Endothelial cell of umbilical vein (primary cell): ENCODE data around the gene SAAL1. TPM values are rescaled to one million over a fixed set of nuclear protein-coding genes. Genes with fewer than 3 reads are reported as not detected.

ENCODE experiments used
- BruUV-seq: library from RNA; stranded (reverse); fragments of 400-500 nt; replicated peaks from 2 replicates; lab custom pipeline; 2021; lab: Mats Ljungman, UMichigan
- CTCF ChIA-PET: fragments of 300-600, 350-600 bp; sonication (Branson Sonifier 250); formaldehyde crosslinking; loops from one replicate; lab custom pipeline; 2021; ENCODE audit warnings: antibody characterized with exemption, inconsistent platforms; lab: Charles Lee
- POLR2A ChIA-PET: fragments of 300-600, 350-600 bp; sonication (Branson Sonifier 250); formaldehyde crosslinking; loops from one replicate; lab custom pipeline; 2021; ENCODE audit warnings: antibody characterized with exemption, inconsistent platforms; lab: Charles Lee
- DNase-seq: peaks from one replicate; pipeline ENCODE4 v3.0.0-alpha.2; 2011; ENCODE audit warnings: low read depth, low spot score
- FAIRE-seq: peaks from 2 replicates; lab custom pipeline; 2011; peaks lifted over from hg19 to GRCh38; lab: Jason Lieb, UNC
- H2AFZ ChIP-seq: 2 replicates; pipeline ENCODE4 v1.6.0; 2012; ENCODE audit warnings: low read depth, low read length, control low read depth, inconsistent platforms
- H3K27ac ChIP-seq: 2 replicates; pipeline ENCODE4 v1.5.1; 2011; ENCODE audit warnings: low read depth, mild to moderate bottlenecking, control low read depth, low read length, moderate library complexity; ENCODE audit not compliant: insufficient read depth
- H3K27me3 ChIP-seq, 2 experiments: 2 replicates each; pipeline versions ENCODE4 v1.6.0 to v1.6.1; 2011; ENCODE audit warnings: low read length in 2 of 2, mixed read lengths in 1 of 2; ENCODE audit not compliant: control insufficient read depth in 2 of 2, insufficient read depth in 2 of 2
- H3K36me3 ChIP-seq, 2 experiments: 2 replicates in 1 of 2; 3 replicates in 1 of 2; pipeline ENCODE4 v1.5.1; 2011; ENCODE audit warnings: low read length in 2 of 2, mild to moderate bottlenecking in 1 of 2, moderate library complexity in 1 of 2; ENCODE audit not compliant: control insufficient read depth in 2 of 2, insufficient read depth in 2 of 2; ENCODE audit errors: extremely low read depth in 1 of 2
- H3K4me1 ChIP-seq: 3 replicates; pipeline ENCODE4 v1.5.1; 2011; ENCODE audit warnings: mild to moderate bottlenecking, low read length; ENCODE audit not compliant: control insufficient read depth, insufficient read depth; ENCODE audit errors: extremely low read depth
- H3K4me2 ChIP-seq: 2 replicates; pipeline ENCODE4 v1.6.1; 2011; ENCODE audit warnings: low read length, control low read depth, mixed read lengths; ENCODE audit not compliant: insufficient read depth
- H3K4me3 ChIP-seq, 3 experiments: fragments of 200-600 bp in 1 of 3; sonication (generic), shearing (Covaris generic) in 1 of 3; replicated peaks in 1 of 3; 2 replicates each; pipeline ENCODE4 v1.5.1; 2011 to 2016; ENCODE audit warnings: control low read depth in 3 of 3, low read length in 3 of 3, mild to moderate bottlenecking in 2 of 3, inconsistent platforms in 1 of 3, low read depth in 1 of 3, moderate library complexity in 1 of 3; ENCODE audit not compliant: insufficient read depth in 1 of 3
- H3K79me2 ChIP-seq: 2 replicates; pipeline ENCODE4 v1.6.0; 2012; ENCODE audit warnings: low read length, inconsistent platforms; ENCODE audit not compliant: control insufficient read depth, insufficient read depth
- H3K9ac ChIP-seq: replicated peaks from 2 replicates; pipeline ENCODE3; 2011; ENCODE audit warnings: low read length, control low read depth; ENCODE audit not compliant: insufficient read depth; ENCODE audit errors: extremely low read depth
- H3K9me1 ChIP-seq: replicated peaks from 3 replicates; pipeline ENCODE4 v1.6.0; 2011; ENCODE audit warnings: mild to moderate bottlenecking, low read length; ENCODE audit not compliant: control insufficient read depth, insufficient read depth; ENCODE audit errors: extremely low read depth
- H3K9me3 ChIP-seq: replicated peaks from 2 replicates; pipeline ENCODE4 v1.5.1; 2012; ENCODE audit warnings: low read length, inconsistent platforms; ENCODE audit not compliant: control insufficient read depth, insufficient read depth
- H4K20me1 ChIP-seq: replicated peaks from 2 replicates; pipeline ENCODE3; 2011; ENCODE audit warnings: mild to moderate bottlenecking, low read length; ENCODE audit not compliant: control insufficient read depth, insufficient read depth; ENCODE audit errors: extremely low read depth
- EZH2 ChIP-seq: IDR thresholded peaks from 2 replicates; pipeline ENCODE4 v1.6.1; 2012; ENCODE audit warnings: borderline replicate concordance, low read depth, mild to moderate bottlenecking, moderate library complexity, low read length, inconsistent platforms; ENCODE audit not compliant: severe bottlenecking
- FOS ChIP-seq: IDR thresholded peaks from 2 replicates; pipeline ENCODE4 v1.6.1; 2011; ENCODE audit warnings: mild to moderate bottlenecking, low read length, moderate library complexity, borderline replicate concordance; ENCODE audit not compliant: insufficient read depth
- JUN ChIP-seq: IDR thresholded peaks from 2 replicates; pipeline ENCODE4 v1.6.1; 2011; ENCODE audit warnings: borderline replicate concordance, low read depth; ENCODE audit not compliant: insufficient read length, insufficient read depth
- POLR2AphosphoS5 ChIP-seq: IDR thresholded peaks from 2 replicates; pipeline ENCODE4 v1.6.1; 2012; ENCODE audit warnings: low read depth, mild to moderate bottlenecking, control low read depth, low read length, moderate library complexity; ENCODE audit not compliant: insufficient read depth
- dilution Hi-C: fragments of 300-500 bp; cut with MboI; formaldehyde crosslinking; loops from one replicate; pipeline ENCODE4 v1.15.0; 2019; ENCODE audit warnings: low sequenced_read_pairs; ENCODE audit not compliant: extremely low pct_ligation_motif_present
- intact Hi-C: fragments of 100-400 bp; cut with micrococcal nuclease; formaldehyde crosslinking; loops from one replicate; pipeline ENCODE4 v1.10.0; 2022
- polyA plus RNA-seq, 4 experiments: library from polyadenylated mRNA; depleted of rRNA in 3 of 4; stranded (reverse) in 3 of 4; unstranded in 1 of 4; fragments of >200 nt; gene quantifications; 2 replicates each; pipeline versions ENCODE4 v1.2.1 to v1.2.3, GENCODE V29; 2011 to 2012; ENCODE audit warnings: missing spikeins in 1 of 4
- total RNA-seq: library from RNA; stranded (reverse); gene quantifications from 2 replicates; pipeline ENCODE4 v1.2.3, GENCODE V29; 2021
- TF ChIP-seq, protein P1 (sequence below): IDR thresholded peaks from 2 replicates; pipeline ENCODE4 v1.6.1; 2011; ENCODE audit not compliant: insufficient read depth, insufficient read length
- TF ChIP-seq, protein P2 (sequence below), 2 donors: IDR thresholded peaks; 1 replicate in 1 of 2; 2 replicates in 1 of 2; pipeline ENCODE4 v1.5.1; 2011; ENCODE audit warnings: low read length in 2 of 2, mild to moderate bottlenecking in 2 of 2, moderate library complexity in 2 of 2, control low read depth in 1 of 2, inconsistent platforms in 1 of 2, low read depth in 1 of 2; ENCODE audit not compliant: insufficient read depth in 1 of 2; ENCODE audit errors: extremely low read depth in 1 of 2

The SAAL1 gene
- total and polyA plus RNA-seq, 2 donors (not counting 3 experiments of a cell fraction or from before 2014, with no cell fraction given) = 9.5 to 22.1 TPM

DNA sequence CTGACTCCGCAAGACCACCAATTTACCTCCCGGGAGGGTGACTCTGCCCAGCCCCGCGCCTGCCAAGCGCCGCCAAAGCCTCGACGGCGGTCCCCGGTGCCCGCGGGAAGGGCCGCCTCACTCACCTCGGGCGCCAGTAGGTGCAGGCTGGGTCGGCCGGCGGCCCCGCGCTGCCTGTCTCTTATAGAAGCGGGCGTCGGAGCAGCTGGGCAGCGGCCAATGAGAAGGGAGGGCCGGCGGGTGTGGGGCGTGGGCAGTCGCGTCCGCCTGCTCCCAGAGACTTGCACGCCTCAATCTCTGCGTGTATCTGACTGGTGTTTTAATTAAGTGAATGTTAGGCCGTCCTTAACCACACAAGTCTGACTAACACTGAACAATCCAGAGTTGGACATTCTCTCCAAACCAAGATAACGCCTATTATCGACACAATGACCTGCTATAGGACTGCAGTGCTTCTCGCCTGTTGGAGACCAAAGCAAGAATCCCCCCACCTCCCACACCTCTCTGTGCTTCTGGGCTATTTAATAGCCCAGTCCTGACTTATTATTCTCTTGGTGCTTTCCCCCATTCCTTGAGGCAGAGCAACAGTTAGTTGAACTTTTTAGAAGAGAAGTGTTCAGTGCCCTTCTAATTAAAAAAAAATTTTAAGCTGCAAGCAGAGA is 59.6 kb downstream of the SAAL1 start, which contains the start of gene TPH1:
TPH1 (minus strand) TSS at position 154 of the 662 bp plus-strand sequence. CDS start 5,507 bp downstream, outside the sequence.
- BruUV-seq = no TSS peak
- POLR2A ChIA-PET = no interaction called here
- dilution Hi-C loops = no loop called here

DNA sequence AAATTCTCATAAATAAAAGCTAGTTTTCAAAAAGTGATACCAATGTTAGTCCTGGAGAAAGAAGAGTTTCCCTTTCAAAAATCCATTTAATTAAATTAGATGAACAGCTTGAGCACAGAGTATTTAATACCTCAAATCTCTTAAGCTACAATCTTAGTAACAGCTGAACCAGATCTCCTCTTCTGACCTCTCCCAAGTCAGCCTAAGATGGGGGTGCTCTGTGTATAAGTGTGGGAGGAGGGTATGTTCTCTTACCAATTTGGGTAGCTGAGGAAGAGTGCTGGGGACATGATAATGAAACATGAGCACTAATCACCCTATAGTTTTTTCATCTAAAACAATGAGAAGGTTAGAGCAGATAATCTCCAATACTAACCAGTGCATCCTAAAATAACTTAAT is 69.4 kb downstream of the SAAL1 start:
- Histone ChIP-seq H3K36me3 (no peaks in the 10 kb centered on the region), H3K27ac (no peak overlapping the region), H3K4me2 (no peak overlapping the region), H2AFZ (no peak overlapping the region), H3K79me2 (no peaks in the 10 kb centered on the region), H3K4me1 (no peaks in the 10 kb centered on the region), H4K20me1 (no peaks in the 10 kb centered on the region), H3K9me3 (no peaks in the 10 kb centered on the region), H3K4me3 (no peak overlapping the region), H3K27me3 (peaks cover 0 to 2% of the 10 kb centered on the region in 2 experiments), H3K9ac (no peak overlapping the region), H3K9me1 (no peaks in the 10 kb centered on the region)
- TF ChIP-seq, protein P1, sequence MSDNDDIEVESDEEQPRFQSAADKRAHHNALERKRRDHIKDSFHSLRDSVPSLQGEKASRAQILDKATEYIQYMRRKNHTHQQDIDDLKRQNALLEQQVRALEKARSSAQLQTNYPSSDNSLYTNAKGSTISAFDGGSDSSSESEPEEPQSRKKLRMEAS = no peak
- no peak for TF ChIP-seq EZH2
- TF ChIP-seq JUN = no peak
- TF ChIP-seq POLR2AphosphoS5 = no peak
- TF ChIP-seq, protein P2, sequence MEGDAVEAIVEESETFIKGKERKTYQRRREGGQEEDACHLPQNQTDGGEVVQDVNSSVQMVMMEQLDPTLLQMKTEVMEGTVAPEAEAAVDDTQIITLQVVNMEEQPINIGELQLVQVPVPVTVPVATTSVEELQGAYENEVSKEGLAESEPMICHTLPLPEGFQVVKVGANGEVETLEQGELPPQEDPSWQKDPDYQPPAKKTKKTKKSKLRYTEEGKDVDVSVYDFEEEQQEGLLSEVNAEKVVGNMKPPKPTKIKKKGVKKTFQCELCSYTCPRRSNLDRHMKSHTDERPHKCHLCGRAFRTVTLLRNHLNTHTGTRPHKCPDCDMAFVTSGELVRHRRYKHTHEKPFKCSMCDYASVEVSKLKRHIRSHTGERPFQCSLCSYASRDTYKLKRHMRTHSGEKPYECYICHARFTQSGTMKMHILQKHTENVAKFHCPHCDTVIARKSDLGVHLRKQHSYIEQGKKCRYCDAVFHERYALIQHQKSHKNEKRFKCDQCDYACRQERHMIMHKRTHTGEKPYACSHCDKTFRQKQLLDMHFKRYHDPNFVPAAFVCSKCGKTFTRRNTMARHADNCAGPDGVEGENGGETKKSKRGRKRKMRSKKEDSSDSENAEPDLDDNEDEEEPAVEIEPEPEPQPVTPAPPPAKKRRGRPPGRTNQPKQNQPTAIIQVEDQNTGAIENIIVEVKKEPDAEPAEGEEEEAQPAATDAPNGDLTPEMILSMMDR (IDR thresholded peaks at IDR 0.05; ENCODE audit: extremely low read depth in 1 of 2, insufficient read depth in 1 of 2, low read depth in 1 of 2, low read length in 2 of 2) = no peak
- no peak for TF ChIP-seq FOS
- dilution Hi-C loops = no loop called here
- DNase-seq = no peak
- intact Hi-C loops = no loop called here
- no peak for FAIRE-seq
- no TSS peak for BruUV-seq
- ChIA-PET POLR2A (no interaction called here), CTCF (no interaction called here)

More for the DNA sequence above, 59.6 kb downstream of the SAAL1 start, which contains the start of gene TPH1:
- Histone ChIP-seq H4K20me1 (no peaks in the 10 kb centered on the region), H3K79me2 (no peaks in the 10 kb centered on the region), H2AFZ (no peak within 1 kb of the TSS), H3K9me3 (no peaks in the 10 kb centered on the region), H3K27me3 (peaks cover 23 to 29% of the 10 kb centered on the region in 2 experiments), H3K4me1 (no peaks in the 10 kb centered on the region), H3K36me3 (no peaks in the 10 kb centered on the region), H3K4me3 (no peak within 1 kb of the TSS), H3K9me1 (no peaks in the 10 kb centered on the region), H3K9ac (no peak within 1 kb of the TSS), H3K4me2 (no peak within 1 kb of the TSS), H3K27ac (no peak within 1 kb of the TSS)
- peak; percentile 60 for TF ChIP-seq EZH2
- TF ChIP-seq JUN = no peak
- DNase-seq = no peak
- CTCF ChIA-PET = interaction anchor here (1.0 kb wide), 1 partner anchor 56 kb away, joined by 3 read pairs; no protein-coding TSS in a partner anchor
- intact Hi-C loops = no loop called here
- no peak for FAIRE-seq
